ENCODE results near the gene GRID2. TPM values are rescaled to one million over a fixed set of nuclear protein-coding genes. Genes with fewer than 3 reads are reported as not detected.

Gene GRID2
- total RNA-seq, 2 donors from 2014 or later: not detected

DNA sequence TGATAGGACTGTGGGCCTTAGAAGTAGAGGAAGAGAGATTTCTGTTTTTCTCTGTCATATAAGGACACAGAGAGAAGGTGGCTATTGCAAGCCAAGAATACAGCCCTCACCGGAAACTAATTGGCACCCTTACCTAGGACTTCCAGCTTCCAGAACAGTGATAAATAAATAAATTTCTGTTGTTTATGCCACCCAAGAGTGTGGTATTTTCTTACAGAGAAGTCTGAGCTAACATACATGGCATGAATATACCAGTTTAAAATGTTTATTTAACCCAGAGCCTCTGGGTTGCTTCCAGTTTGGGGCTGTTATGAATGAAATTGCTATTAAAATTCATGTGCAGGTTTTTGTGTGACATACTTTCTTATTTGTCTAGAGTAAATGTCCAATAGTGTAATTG, 870.8 kb downstream of the GRID2 start:
- no peak overlapping the region for H3K27ac Mint-ChIP-seq
- H3K36me3 Mint-ChIP-seq: no peaks in the 10 kb centered on the region
- H3K9me3 Mint-ChIP-seq: peaks cover 5 to 7% of the 10 kb centered on the region in 2 donors
- ATAC-seq (no peak), DNase-seq (ENCODE audit: low spot score in 2 of 2) (no peak)

- Mint-ChIP-seq H3K27ac (no peak overlapping the region), H3K36me3 (no peaks in the 10 kb centered on the region), H3K9me3 (peaks cover 9 to 10% of the 10 kb centered on the region in 2 donors)
- ATAC-seq (no peak), DNase-seq (ENCODE audit: low spot score in 2 of 2) (no peak)
These were observed 874.5 kb downstream of the GRID2 start for GRCh38 chr4:93178279-93178678.

DNA sequence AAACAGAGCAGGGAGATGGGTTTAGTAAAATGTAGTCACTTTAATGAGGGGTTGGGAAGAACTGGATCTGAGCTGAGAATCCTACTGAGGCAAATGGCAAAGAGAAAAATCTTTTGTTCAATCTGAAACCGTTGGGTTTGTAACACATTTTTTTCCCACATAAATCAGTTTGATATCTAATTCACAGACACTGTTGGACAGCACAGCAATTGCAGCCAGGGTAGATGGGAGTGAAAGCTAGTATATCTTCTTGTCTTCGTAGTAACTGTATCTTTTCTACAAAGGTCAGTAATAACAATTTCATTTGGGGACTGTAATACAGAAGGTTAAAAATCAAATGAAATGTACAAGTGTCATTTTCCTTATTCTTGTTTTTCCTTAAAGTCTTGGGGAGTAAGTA, 875.3 kb downstream of the GRID2 start:
- Mint-ChIP-seq H3K9me3 (peaks cover 9 to 11% of the 10 kb centered on the region in 2 donors), H3K27ac (no peak overlapping the region), H3K36me3 (no peaks in the 10 kb centered on the region)
- ATAC-seq (no peak), DNase-seq (ENCODE audit: low spot score in 2 of 2) (no peak)

GRCh38 chr4:93182722-93183121, 879.0 kb downstream of the GRID2 start:
- DNase-seq (ENCODE audit: low spot score in 2 of 2) (no peak), ATAC-seq (no peak)
- H3K36me3 Mint-ChIP-seq: no peaks in the 10 kb centered on the region
- H3K9me3 Mint-ChIP-seq: peaks cover 9 to 11% of the 10 kb centered on the region in 2 donors
- no peak overlapping the region for H3K27ac Mint-ChIP-seq

DNA sequence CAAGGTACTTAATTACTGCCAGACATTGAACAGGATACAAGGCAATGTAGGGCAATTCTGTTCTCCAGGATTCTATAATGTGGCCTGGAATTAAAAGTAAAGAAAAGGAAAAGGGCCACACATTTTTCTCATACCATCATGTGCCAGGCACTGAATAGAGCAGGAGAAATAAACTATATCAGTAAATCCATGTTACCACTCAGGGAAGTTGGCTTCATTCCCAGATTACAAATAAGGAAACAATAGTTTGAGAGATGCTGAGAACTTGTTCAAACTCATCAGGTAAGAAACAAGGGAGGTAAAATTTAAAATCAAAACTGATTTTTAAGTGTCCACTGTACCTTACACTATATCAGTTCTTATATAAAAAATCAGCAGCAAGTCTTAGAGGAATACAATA, 879.8 kb downstream of the GRID2 start:
- ATAC-seq (no peak), DNase-seq (ENCODE audit: low spot score in 2 of 2) (no peak)
- Mint-ChIP-seq H3K27ac (no peak overlapping the region), H3K36me3 (no peaks in the 10 kb centered on the region), H3K9me3 (peaks cover 10 to 12% of the 10 kb centered on the region in 2 donors)

DNA sequence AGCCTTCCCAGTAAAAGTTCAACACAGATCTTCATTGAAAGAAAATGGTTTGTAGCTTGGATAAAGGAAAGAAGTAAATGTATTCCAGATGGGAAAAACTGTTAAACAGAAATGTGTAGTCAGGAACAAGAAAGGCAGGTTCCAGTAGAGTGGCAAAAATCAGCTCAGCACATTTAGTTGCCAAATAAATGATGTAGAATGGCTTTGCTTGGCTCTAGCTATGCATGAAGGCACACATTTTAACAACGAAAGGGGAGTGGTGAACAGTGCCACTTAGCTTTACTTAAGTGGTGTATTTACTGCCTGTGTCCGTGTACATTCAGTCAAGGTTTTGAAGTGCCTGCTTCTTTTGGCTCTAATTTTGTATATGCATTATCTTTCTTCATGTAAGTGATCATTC, 880.3 kb downstream of the GRID2 start:
- no peak for ATAC-seq
- Mint-ChIP-seq H3K36me3 (no peaks in the 10 kb centered on the region), H3K27ac (no peak overlapping the region), H3K9me3 (peaks cover 8 to 12% of the 10 kb centered on the region in 2 donors)
- no peak for DNase-seq (ENCODE audit: low spot score in 2 of 2)

DNA sequence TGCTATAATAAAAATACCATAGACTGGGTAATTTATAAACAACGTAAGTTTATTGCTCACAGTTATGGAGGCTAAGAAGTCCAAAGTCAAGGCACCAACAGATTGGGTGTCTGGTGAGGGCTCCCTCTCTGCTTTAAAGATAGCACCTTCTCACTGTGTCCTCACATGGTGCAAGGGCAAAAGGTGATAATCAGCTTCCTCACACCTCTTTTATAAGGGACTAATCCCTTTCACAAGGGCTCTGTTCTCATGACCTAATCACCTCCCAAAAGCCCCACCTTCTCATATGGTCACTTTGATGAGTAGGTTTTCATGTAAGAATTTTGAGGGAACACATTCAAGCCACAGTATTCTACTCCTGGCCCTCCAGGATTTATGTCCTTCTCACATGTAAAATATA, 883.1 kb downstream of the GRID2 start:
- Mint-ChIP-seq H3K27ac (no peak overlapping the region), H3K36me3 (no peaks in the 10 kb centered on the region), H3K9me3 (peaks cover 7 to 15% of the 10 kb centered on the region in 2 donors)
- ATAC-seq (no peak), DNase-seq (ENCODE audit: low spot score in 2 of 2) (no peak)

DNA sequence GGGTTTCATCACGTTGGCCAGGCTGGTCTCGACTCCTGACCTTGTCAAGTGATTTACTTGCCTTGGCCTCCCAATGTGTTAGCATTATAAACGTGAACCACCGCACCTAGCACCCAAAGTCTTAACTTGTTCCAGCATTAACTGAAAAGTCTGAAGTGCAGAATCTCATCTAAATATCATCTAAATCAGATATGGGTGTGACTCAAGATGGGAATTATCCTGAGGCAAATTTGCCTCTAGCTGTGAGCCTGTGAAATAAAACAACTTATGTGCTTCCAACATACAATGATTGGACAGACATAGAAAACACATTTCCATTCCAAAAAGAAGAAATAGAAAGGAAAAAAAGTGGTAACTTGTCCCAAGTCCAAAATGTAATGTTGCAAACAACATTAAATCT, 883.7 kb downstream of the GRID2 start:
- ATAC-seq (no peak), DNase-seq (ENCODE audit: low spot score in 2 of 2) (no peak)
- H3K36me3 Mint-ChIP-seq: no peaks in the 10 kb centered on the region
- peaks cover 9 to 17% of the 10 kb centered on the region in 2 donors for H3K9me3 Mint-ChIP-seq
- H3K27ac Mint-ChIP-seq: no peak overlapping the region

- Mint-ChIP-seq H3K36me3 (no peaks in the 10 kb centered on the region), H3K9me3 (peaks cover 9 to 17% of the 10 kb centered on the region in 2 donors), H3K27ac (no peak overlapping the region)
- no peak for DNase-seq (ENCODE audit: low spot score in 2 of 2)
- no peak for ATAC-seq
These were observed 884.1 kb downstream of the GRID2 start for GRCh38 chr4:93187892-93188291.

GRCh38 chr4:93199492-93199891, 895.7 kb downstream of the GRID2 start:
- Mint-ChIP-seq H3K27ac (no peak overlapping the region), H3K9me3 (peaks cover 7 to 19% of the 10 kb centered on the region in 2 donors), H3K36me3 (no peaks in the 10 kb centered on the region)
- ATAC-seq (no peak), DNase-seq (ENCODE audit: low spot score in 2 of 2) (no peak)

DNA sequence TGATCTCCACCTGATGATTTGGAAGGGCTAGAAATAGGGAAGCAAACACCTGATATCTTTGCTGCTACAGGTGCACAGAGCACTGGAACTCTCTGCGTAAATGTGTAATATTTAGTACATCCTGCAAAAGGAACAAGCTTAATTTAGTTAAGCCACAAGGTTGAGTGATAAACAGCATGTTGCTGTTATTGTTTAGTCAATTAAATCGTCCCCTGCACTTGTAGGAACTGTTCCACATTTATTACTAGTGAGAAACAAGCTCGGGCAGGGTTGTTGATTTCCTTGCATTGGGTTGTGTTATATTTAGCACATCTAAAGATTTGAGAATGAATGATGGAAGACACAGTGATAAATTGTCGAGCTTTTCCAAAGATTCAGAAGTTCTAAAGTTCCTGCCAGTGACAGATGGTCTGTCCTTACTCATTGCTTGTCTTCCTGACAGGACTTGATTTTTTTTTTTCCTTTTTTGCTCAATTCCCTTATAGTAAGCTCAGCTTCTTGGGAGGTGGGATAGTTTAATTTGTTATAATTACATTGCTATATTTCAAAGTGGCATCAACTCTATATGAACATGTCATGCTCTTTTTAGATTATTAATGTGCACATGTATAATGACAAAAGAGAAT, 897.8 kb downstream of the GRID2 start:
- Mint-ChIP-seq H3K9me3 (peaks cover 0 to 12% of the 10 kb centered on the region in 2 donors), H3K27ac (no peak overlapping the region), H3K36me3 (no peaks in the 10 kb centered on the region)
- ATAC-seq (no peak), DNase-seq (ENCODE audit: low spot score in 2 of 2) (no peak)

DNA sequence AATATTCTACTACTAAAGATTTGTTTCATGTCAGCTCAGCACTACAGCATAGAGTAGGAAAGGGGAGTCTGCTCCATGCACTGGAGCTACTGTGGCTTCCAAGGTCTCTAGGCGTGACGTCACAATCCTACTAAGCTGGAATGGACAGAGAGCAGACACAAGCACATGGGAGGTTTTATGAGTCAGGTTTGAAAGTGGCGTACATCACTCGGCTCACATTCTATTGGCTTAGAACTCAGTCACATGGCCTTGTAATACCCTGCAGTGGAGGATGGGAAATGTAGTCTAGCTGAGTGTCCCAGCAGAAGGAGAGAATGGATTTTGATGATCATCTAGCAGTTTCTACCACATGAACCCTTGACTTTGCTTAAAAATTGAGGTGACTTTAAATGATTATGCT, 899.9 kb downstream of the GRID2 start:
- no peak for DNase-seq (ENCODE audit: low spot score in 2 of 2)
- Mint-ChIP-seq H3K9me3 (peaks cover 0 to 2% of the 10 kb centered on the region in 2 donors), H3K36me3 (no peaks in the 10 kb centered on the region), H3K27ac (no peak overlapping the region)
- no peak for ATAC-seq

DNA sequence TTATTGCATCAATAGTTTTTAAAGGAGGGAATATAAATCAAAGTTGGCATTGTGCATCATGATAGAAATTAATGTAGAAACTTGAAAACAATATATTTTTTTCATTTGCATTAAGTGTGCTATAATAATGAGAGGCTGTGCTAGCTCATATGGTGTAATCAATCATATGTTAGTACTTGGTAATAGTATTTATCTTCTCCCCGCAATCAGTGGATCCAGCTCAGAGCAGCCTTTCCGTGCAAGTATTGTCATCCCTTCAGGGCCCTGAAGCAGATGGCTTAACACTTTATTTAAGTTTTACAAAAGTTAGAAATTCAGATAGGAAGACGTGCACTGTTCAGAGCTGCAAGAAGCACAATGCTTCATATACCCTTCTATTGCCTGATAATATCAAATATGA, 908.5 kb downstream of the GRID2 start:
- H3K36me3 Mint-ChIP-seq: no peaks in the 10 kb centered on the region
- peaks cover 3 to 4% of the 10 kb centered on the region in 2 donors for H3K9me3 Mint-ChIP-seq
- ATAC-seq: no peak
- no peak overlapping the region for H3K27ac Mint-ChIP-seq
- DNase-seq (ENCODE audit: low spot score in 2 of 2): no peak

DNA sequence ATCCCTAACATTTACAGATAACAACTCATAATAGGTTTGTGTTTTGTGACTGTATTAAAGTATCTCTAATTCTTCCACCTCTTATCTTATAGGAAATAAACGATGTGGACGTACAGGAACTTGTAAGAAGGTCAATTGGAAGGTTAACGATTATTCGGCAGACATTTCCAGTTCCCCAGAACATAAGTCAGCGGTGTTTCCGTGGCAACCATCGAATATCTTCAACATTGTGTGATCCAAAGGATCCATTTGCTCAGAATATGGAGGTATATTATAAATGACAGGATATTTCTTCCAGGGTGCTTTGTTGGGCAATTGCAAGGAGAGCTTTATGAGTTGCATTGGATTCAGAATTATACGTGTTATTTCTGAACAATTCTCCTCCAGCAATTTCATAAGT, 912.9 kb downstream of the GRID2 start:
- Mint-ChIP-seq H3K36me3 (no peaks in the 10 kb centered on the region), H3K27ac (no peak overlapping the region), H3K9me3 (peaks cover 4 to 8% of the 10 kb centered on the region in 2 donors)
- no peak for DNase-seq (ENCODE audit: low spot score in 2 of 2)
- ATAC-seq: no peak

DNA sequence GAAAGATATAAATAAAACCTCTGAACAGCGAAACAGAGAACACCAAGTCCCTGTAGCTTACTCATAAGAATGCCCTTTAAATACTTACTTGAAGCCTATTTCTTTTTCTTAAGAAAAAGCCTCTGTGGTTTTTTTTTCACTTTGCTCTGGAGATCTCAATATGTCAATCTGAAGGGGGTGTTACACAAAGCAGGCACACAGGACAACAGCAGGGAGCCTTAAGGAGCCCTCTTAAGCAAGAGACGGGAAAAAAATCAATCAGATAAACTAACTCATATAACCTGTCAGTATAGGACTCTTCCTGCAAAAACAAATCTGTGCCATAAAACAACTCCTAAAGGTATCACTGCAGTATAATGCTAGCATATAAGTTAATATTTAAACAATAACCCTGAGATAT, 913.7 kb downstream of the GRID2 start:
- no peak overlapping the region for H3K27ac Mint-ChIP-seq
- ATAC-seq (no peak), DNase-seq (ENCODE audit: low spot score in 2 of 2) (no peak)
- no peaks in the 10 kb centered on the region for H3K36me3 Mint-ChIP-seq
- peaks cover under 1 to 7% of the 10 kb centered on the region in 2 donors for H3K9me3 Mint-ChIP-seq

- H3K9me3 Mint-ChIP-seq: peaks cover 11 to 13% of the 10 kb centered on the region in 2 donors
- ATAC-seq: no peak
These were observed 918.0 kb downstream of the GRID2 start for GRCh38 chr4:93221771-93222170.

DNA sequence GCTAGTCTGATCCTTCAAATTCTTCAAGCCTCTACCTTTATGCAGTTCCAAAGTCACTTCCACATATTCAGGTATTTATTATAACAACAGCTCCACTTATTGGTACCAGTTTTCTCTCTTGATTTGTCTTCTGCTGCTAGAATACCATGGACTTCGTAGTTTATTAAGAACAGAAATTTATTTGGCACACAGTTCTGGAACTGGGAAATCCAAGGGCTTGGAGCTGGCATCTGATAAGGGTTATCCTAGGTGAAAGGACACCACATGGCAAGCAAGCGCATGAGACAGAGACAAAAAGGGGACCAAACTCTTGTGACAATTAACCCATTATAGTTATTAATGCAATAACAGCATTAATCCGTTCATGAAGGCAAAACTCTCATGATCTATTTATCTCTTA, 924.3 kb downstream of the GRID2 start:
- H3K27ac Mint-ChIP-seq: no peak overlapping the region
- peaks cover 10 to 22% of the 10 kb centered on the region in 2 donors for H3K9me3 Mint-ChIP-seq
- no peak for DNase-seq (ENCODE audit: low spot score in 2 of 2)
- no peaks in the 10 kb centered on the region for H3K36me3 Mint-ChIP-seq
- no peak for ATAC-seq

More at GRCh38 chr4:93221771-93222170, 918.0 kb downstream of the GRID2 start:
- no peak for DNase-seq (ENCODE audit: low spot score in 2 of 2)
- H3K36me3 Mint-ChIP-seq: no peaks in the 10 kb centered on the region
- no peak overlapping the region for H3K27ac Mint-ChIP-seq

GRCh38 chr4:93232883-93233282, 929.1 kb downstream of the GRID2 start:
- H3K9me3 Mint-ChIP-seq: peaks cover 10 to 16% of the 10 kb centered on the region in 2 donors
- ATAC-seq: no peak

More at GRCh38 chr4:93232883-93233282, 929.1 kb downstream of the GRID2 start:
- DNase-seq (ENCODE audit: low spot score in 2 of 2): no peak
- Mint-ChIP-seq H3K27ac (no peak overlapping the region), H3K36me3 (no peaks in the 10 kb centered on the region)

All from activated naive CD4-positive, alpha-beta T cell treated with anti-CD3 and anti-CD28 coated beads, Interleukin-2, amount 50 U/mL, for 72 hours (primary cell).